LoVo (cell line): Measurements from ENCODE around the gene DNAJC7.

Source experiments
- DNase-seq: peaks from one replicate; pipeline ENCODE4 v3.0.0-alpha.2; 2016; ENCODE audit warnings: low spot score

Gene DNAJC7, protein sequence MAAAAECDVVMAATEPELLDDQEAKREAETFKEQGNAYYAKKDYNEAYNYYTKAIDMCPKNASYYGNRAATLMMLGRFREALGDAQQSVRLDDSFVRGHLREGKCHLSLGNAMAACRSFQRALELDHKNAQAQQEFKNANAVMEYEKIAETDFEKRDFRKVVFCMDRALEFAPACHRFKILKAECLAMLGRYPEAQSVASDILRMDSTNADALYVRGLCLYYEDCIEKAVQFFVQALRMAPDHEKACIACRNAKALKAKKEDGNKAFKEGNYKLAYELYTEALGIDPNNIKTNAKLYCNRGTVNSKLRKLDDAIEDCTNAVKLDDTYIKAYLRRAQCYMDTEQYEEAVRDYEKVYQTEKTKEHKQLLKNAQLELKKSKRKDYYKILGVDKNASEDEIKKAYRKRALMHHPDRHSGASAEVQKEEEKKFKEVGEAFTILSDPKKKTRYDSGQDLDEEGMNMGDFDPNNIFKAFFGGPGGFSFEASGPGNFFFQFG

DNA sequence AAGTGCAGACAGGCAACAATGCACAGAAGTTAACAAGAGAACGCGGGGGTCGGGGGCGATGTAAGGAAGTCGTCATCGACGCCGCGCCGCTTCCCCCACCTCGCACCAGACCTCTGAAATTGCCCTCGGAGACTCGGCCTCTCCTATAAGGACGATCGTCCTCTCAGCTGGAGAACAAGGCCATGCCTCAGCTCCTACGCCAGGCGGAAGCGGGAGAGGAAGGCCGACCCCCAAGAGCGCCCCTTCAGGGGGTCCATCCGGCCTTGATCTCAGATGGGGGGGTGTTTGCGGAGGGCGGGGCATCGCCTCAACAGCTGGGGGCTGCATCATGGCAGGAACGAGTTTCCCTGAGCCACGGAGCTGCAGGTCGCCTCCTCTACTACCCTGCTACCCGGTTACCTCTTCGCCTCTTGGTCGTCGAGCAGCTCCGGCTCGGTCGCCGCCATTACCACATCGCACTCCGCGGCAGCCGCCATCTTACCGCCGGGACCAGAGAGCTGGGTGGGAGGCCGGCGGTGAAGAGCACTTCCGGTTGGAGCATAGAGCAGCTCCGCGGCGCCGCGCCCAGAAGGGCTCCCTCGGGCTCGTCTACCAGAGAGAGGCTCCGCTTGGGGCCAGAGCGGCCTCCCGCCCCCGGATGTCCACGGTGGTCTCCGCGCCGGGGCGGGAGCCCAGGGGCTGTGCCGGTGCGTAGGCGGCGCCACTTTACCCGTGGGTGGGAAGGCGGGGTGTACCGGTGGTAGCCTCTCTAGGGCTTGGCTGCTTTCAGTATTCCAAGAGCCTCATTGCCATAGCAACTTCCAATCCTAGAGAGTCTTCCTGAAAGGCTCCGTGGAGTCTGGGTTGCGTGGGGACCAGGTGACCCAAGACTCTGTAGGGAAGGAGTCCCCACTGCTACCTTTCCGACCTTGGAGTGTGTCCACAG, at the start of gene DNAJC7:
DNAJC7 (minus strand) TSS at position 499 of the 925 bp plus-strand sequence; CDS start at position 476, 23 bp downstream.
- DNase-seq, result peak; percentile 90

DNA sequence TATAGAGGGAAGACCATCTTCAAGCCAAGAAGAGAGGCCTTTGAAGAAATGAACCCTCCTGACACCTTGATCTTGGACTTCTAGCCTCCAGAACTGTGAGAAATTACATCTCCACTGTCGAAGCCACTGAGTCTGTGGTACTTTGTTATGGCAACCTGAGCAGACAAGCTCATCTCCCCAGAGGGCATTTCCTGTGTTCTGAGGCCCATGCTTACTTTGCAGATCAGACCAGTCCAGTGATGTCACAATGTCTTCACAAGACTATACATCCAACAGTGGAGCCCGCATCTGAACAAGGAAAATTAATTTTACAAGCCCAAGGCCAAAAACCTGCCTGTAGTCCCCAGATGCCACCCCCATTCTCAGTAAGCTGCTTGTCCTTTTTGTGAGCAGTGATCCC, 48.0 kb upstream of the DNAJC7 start:
- DNase-seq, result no peak

DNA sequence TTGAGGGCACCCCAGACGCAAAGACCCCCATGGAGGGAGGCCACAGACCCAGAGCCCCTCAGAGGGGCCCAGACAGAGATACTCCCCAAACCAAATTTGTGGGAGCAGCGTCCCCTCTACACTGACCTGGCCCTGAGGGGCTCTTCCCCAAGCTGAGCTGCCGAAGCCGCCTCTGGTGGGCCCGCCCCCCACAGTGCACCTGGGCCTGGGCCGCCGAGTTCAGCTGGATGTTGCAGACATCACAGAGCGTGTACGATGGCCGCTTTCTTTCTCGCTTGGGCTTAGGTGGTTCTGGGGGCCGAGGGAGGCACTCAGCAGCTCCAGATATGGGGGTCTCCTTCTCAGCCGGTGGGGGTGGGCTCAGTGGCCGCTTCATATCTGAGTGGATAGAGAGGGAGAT, 45.4 kb upstream of the DNAJC7 start:
- DNase-seq, result no peak

DNA sequence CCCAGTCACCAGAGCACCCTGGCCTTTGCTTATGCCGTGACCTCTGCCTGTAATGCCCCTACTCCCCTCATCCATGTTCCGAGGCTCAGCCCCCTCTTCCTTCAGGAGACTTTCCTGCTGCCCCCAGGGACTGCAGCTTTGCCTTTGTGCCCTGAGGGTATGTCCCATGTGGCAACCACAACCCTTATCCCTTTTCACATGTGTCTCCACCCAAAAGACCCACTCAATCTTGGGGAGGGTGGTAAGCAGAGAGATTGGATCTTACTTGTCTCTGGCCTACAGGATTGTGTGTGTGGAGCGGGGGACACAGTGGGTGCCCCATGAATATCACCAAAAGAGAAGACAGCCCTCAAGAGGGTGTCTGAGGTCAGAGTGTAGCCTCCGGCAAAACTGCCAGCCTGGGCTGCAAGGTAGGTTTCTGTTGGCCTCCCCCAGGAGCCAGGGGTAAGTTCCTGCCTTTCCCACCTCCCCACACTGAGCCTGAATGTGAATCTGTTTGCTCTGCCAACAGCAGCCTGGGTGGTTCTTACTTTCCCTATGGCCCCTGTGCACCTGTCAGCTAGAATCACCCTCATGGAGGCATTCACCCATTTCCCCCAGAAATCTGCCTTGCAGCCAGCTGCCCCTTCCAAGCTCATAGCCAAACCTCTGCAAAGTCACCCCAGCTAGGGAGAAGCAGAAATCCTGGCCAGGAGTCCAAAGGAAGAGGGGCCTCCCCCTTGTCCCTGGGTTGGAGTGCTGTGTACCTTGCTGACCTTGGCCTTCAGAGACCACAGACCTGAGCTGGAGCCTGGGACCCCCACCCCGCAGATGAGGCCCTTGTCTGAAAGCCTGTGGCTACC, 44.6 kb upstream of the DNAJC7 start:
- DNase-seq, result no peak

DNA sequence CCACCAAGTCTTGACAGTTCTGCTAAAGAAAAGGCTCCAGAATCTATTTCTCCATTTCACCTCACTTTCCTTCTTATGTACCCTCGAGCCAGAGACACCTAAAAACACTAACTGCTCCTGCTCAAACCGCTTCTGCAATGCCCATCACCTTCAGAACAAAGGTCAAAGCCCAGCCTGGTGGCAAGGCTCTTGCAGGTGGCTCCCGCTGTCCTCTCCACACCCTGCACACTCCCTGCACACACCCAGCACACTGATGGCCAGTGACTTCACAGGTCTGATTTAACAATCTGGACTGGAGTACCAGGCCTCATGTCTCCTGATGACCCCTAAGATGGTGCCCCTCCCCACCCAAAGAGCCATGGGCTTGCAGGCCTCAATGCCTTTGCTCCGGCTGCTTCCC, 43.0 kb upstream of the DNAJC7 start:
- no peak for DNase-seq

DNA sequence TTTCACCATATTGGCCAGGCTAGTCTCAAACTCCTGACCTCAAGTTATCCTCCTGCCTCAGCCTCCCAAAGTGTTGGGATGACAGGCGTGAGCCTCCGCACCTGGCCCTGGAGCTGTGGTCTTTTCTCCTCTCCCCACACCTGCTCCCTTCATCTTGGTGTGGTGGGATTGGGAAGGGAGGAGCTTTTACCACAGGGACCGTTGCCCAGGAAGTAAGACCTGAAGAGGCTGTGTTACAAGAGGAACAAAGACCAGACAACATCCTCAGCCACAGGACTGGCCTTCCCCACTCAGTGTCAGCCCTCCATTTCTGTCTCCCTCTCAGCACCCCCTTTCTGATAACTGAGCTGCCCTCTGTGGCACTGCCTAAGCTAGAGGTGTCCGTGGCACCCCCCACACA, 42.6 kb upstream of the DNAJC7 start:
- DNase-seq, result no peak

DNA sequence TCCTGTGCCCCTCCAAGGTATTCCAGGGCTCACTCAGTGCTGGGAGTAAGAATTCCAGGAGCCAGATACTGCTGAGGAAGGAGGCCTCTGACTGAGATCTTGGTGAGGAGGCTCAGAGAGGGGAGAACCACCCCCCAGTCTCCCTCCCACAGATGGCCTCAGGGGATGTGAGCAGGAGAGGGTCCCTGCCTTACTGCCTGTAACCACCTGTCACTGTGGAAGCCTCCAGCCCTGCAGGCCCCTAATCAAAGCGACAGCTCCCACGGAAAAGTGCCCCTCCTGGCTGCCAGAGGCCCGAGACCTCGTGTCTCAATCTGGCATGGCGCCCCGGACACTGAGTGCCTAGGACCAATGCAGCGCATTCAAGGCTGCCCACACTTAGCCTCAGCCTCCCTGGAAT, 40.8 kb upstream of the DNAJC7 start:
- DNase-seq, result no peak

DNA sequence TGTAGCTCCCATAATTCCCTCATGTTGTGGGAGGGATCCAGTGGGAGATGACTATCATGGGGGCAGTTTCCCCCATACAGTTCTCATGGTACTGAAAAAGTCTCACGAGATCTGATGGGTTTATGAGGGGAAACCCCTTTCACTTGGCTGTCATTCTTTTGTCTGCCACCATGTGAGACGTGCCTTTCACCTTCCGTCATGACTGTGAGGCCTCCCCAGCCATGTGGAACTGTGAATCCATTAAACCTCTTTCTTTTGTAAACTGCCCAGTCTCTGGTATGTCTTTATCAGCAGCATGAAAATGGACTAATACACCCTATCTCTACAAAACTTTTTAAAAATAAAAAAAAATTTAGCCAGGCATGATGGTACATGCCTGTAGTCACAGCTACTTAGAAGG, 39.4 kb upstream of the DNAJC7 start:
- no peak for DNase-seq

DNA sequence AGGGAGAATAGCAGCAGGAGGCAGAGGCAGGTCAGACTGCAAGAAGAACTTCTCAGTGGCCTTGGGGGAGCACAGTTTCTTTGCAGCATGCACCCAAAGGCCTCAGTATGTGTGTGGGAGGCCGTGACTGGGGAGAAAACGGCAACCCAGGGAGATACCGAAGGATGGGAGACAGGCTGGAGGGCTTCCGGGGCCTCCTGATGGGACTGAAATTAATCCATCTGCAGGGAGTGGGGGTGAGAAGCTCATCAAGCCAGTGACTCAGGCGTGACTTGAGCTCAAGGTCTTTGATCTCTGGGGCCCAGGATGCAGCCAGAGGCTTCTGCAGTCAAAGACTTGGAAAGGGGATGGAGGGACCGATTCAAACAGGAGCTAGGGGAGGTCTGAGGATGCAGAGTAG, 38.3 kb upstream of the DNAJC7 start:
- no peak for DNase-seq

DNA sequence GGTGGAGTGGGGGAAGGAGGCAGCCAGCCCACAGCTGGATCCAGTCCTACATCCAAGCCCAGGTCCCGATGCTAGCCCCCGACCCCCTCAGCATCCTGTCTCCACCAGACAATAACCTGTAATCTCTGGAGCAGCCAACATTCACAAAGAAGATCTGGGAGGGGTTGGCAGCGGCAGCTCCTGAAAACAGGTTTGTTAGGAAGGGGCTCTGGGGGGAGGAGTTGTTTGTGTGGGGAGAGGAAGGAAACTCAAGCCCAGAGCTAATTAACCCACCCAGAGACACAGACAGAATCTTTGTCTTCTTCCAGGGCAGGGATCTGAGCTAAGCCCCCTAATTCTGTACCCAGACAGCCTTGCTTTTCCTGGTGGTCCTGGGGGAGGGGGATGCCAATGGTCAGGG, 37.8 kb upstream of the DNAJC7 start:
- no peak for DNase-seq

DNA sequence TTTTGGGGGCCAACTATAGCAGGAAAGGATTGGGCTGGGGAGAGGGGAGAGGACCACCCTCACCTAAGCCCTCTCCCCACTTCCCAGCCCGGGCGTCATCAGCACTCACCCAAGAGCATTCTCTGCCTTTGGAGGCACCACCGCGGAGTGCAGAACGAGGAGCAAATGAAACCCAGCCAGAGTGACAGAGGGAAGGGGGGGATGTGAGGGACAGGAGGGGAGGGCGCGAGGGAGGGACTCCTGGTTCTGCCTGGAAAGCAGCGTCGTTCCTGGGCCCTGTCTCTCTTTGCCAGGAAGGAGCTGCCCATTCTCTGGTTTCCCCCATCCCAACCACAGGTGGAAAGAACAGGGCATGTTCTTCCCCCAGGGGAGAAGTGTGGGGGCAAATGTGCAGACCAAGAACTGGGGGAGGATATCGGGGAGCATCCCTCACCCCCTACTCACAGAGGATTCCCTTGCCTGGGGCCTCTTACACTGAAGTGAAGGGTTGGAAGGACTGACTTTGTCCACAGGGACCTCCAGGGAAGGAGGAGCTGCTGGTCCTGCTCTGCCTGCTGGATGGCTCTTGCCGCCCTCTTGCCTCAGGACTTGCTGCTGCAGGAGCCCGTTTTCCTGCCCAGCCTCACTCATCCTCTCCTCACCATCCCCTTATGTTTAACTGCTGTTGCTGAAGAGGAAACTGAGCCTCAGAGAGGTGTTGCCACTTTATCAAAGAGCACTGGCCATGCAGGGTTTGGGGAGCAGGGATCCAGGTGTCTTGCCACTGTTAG, 36.7 kb upstream of the DNAJC7 start:
- no peak for DNase-seq

DNA sequence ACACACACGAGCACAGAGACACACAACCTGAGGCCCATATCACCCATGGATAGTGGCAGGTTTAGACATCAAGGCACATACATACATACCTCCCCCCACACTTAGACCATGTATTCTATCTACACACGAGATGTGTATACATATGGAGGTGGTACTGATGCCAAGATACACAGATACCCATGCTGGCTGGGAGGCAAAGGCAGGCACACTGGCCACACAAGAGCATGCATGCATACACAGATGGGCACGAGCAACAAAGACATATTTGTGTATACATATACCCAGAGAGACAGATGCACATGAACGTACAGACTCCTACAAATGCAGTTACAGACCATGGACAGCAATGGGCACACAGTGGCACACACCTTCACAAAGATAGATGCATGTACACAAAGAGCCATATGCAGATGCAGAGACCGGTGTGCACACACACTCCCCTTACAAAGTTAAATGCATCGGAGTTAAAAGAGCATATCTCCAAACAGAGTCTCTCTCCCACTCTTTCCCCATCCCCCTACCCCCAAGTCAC, 35.2 kb upstream of the DNAJC7 start:
- DNase-seq, result no peak

DNA sequence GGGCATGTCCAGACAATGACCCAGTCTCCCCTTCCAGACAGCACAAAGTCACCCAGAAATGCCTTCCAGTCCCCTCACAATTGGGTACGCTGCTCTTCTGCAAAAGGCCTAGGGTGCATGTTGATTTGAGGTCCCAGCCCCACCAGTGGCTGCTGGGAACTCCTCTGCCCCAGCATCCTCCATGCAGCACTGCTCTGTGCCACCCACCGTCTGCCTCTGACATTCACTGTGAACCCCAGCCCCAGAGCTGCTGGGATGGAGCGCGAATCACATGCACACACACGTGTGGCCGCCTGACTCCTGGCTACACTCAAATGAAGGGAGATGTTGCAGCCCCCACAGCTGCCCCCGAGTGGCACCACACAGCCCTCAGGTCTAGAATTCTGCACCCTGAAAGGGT, 34.4 kb upstream of the DNAJC7 start:
- no peak for DNase-seq

DNA sequence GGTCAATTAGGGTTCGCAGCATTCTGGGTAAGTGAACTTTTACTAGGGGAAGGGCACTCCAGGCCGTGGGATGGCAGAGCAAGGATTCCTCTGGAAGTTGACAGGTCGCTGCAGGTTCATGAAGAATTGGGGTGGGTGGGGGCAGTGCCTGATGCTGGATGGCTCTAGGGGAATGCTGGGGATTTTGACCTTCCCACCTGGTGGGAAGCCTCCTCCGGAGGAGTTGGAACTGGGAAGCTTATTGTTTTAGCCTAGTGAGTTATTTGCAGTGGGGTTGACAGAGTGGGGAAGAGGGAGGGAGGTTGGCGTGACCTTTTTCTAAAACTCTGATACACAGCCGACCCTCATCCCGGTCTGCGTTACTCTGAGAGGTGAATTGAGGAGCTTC, 33.8 kb upstream of the DNAJC7 start:
- DNase-seq, result no peak

DNA sequence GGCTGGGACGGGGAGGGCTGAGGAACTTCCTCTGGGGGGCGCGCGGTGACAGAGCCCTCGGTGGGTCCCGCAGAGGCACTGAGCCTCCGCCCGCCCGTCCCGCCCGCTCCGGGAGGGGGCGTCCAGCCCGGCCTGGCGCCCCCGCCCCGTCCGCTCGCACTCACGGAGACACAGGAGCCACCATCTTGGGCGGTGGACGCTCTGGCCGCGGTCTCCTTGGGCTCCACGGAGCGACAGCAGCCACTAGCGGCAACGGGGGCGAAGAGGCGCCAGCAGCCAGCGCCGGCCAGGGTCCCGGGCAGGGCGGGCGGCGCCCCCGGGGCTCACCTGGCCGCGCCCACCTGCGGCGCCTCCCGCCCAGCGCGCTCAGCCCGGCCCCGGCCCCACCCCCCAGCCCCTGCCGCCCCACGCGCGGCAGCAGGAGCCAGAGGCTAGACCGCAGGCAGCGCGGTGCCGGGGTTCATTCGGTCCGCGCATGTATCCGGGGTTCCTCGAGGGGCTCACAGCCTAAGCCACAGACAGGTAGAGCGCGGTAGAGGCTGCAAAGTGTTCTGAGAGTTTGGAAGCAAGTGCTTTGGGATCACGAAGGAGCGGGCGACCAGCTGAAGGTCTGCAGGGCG, 33.3 kb upstream of the DNAJC7 start, which contains the start of gene C17orf113:
C17orf113 (minus strand) TSS at position 209 of the 620 bp plus-strand sequence. CDS start 7,225 bp downstream, outside the sequence.
- DNase-seq, result peak; percentile 75

DNA sequence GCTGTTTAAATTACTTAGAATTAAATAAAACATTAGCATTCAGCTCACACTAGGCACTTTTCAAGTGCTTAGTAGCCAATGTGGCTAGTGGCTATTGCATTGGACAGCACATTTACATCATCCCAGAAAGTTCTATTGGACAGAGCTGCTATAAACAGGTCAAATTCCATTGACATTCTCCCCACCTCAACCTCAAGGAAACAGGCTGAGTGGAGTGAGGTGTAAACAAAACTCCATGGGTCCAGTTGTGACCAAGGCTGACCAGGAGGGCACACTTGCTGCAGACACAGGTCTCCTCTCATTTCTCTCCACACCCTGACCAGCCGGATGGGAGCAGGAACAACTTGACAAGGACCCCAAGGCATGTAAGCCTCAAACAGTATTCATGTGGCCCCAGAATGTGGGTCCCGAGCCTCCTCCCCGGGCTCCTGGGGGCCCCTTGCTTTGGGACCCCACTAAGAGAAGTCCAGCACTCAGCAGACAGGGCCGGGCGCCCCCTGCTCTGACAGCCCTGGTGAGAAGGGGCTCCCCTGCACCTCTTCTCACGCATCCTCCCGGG, 32.7 kb upstream of the DNAJC7 start:
- DNase-seq, result peak; percentile 15

DNA sequence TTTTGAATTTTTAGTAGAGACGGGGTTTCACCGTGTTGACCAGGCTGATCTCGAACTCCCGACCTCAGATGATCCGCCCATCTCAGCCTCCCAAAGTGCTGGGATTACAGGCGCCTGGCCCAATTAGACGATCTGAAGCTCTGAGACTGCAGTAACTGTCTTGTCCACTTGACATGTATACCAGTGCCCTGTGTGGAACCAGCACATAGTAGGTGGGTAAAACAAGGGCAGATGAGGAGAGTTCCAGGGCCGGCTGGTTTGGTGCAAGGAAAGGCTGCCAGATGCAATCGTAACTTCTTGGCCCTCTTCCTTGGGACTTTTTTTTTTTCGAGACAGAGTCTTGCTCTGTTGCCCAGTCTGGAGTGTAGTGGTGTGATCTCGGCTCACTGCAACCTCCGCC, 30.1 kb upstream of the DNAJC7 start:
- DNase-seq, result no peak

DNA sequence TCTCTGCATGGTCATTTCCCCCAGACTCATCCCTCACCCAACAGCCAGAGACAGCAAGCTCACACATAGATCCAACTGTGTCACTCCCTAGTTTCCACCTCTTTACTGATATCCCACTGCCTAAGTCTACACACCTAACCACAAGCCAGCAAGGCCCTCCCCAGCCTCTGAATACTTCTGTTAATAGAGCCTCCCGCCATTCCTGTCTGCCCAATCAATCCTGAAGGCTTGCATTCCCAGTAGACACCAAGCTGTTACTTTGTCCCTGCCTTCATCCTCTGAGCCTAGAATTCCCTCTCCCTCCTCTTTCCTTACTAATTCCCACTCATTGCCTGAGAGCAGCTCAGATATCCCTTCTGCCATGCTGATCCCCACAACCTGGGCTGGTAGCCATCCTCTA, 28.5 kb upstream of the DNAJC7 start:
- DNase-seq, result no peak

DNA sequence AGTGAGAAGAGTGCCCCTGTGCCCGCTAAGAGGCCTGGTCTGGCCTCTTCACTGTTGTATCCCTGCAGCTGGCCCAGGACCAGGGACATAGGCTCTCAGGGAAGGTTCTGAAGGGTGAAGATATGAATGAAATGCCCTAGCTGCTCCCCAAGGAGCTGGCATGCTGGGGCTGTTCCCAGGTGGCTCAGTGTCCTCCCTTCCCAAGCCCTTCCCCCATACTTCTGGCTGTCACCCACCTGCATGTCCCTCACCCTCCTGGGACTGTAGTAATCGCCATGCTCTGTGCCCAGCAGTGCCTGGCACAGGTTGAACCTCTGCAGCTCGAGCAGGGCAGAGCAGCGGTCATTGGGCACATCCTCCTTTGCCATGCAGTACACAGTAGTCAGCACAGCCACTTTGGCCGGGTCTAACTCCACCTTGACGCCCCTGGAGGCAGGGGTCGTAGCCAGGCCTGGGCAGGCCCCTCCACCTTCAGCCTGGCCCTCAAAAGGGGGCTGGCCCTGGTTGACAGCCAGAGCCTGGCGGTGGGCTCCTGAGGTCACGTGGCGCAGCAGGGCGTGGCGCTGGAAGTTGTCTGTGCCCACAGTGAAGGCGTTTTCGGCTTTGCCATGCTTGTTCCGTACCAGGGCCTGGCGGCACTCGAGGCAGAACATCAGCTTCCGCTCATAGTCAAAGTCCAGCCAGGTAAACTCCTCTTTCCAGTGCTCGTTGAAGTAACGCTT, 25.5 kb upstream of the DNAJC7 start:
- DNase-seq, result no peak
